ENCODE measurements around the gene IPO4. TPM values are rescaled to one million over a fixed set of nuclear protein-coding genes. Genes with fewer than 3 reads are reported as not detected.

The IPO4 gene
- total and polyA plus RNA-seq, 9 of the 15 experiments (the other 6 are each of a cell fraction or from before 2014, with no cell fraction given) = 7.3 to 122 (median 31.8) TPM

DNA sequence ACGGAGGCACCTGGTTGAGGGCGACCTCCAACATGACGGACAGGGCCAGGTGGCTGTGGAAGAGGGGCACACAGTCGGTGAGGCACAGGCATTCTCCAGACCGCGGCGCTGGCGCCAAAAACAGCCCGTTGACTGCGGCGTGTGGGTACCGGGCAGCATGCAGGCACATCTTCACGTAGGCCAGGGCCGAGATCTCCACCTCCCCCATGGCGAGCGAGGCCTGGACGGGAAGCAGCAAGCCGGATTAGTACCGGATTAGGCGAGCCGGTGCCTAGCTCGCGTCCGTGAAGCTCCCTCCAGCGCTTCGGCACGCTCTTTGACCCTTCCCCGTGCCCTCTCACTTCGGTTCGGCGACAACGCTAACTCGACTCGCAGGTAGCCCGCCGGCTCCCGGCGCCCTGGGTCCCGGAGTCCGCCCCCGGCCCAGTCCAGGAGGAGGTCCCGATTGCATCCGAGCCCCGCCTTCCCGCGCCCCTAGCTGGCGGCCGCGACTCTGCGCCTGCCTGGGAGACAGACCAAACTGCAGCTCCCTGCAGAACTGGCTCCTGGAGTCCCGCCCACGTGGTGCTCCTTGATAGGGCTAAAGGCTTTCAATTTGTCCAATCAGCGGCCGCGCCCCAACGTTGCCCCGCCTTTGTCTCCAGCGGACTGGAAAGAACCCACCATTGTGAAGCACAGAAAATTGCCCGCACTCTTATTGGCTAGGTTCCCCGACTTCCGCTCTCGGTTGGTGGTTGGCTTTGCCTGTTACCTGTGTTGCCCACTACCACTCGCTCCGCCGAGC is 47.3 kb downstream of the IPO4 start, which contains the start of gene EMC9 (continued):
- TF ChIP-seq, protein P1, sequence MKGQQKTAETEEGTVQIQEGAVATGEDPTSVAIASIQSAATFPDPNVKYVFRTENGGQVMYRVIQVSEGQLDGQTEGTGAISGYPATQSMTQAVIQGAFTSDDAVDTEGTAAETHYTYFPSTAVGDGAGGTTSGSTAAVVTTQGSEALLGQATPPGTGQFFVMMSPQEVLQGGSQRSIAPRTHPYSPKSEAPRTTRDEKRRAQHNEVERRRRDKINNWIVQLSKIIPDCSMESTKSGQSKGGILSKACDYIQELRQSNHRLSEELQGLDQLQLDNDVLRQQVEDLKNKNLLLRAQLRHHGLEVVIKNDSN (CRISPR knock-in tag; IDR thresholded peaks at IDR 0.05) = peak; percentile 84
- TF ChIP-seq YY1 (IDR thresholded peaks at IDR 0.05; ENCODE audit: borderline replicate concordance in 1 of 3, control insufficient read depth in 1 of 3, extremely low read depth in 1 of 3, insufficient read depth in 3 of 3, insufficient read length in 1 of 3, insufficient replicate concordance in 2 of 3, low read depth in 1 of 3, low read length in 2 of 3) = peak in 1 of 3 experiments; percentile 13
- TF ChIP-seq CHCHD3 (CRISPR knock-in tag; IDR thresholded peaks at IDR 0.05) = no peak
- no peak for TF ChIP-seq TGIF2 (CRISPR knock-in tag; IDR thresholded peaks at IDR 0.05)
- TF ChIP-seq, protein P2, sequence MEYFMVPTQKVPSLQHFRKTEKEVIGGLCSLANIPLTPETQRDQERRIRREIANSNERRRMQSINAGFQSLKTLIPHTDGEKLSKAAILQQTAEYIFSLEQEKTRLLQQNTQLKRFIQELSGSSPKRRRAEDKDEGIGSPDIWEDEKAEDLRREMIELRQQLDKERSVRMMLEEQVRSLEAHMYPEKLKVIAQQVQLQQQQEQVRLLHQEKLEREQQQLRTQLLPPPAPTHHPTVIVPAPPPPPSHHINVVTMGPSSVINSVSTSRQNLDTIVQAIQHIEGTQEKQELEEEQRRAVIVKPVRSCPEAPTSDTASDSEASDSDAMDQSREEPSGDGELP (CRISPR knock-in tag; IDR thresholded peaks at IDR 0.05; ENCODE audit: borderline replicate concordance) = peak; percentile 22; the same call in 1 of the 2 replicates
- no peak for TF ChIP-seq RBM17 (IDR thresholded peaks at IDR 0.05; ENCODE audit: borderline replicate concordance, low read depth, low read length)
- TF ChIP-seq ZNF146 (CRISPR knock-in tag; IDR thresholded peaks at IDR 0.05; ENCODE audit: unreplicated experiment) = no peak
- no peak for TF ChIP-seq ZNF174 (CRISPR knock-in tag; IDR thresholded peaks at IDR 0.05)
- TF ChIP-seq CREB1 (IDR thresholded peaks at IDR 0.05) = 0 out of 2 replicates have a peak, but pooled peaks have one; percentile 14
- TF ChIP-seq CREB1 (CRISPR knock-in tag; IDR thresholded peaks at IDR 0.05) = no peak; the same call in 1 of the 2 replicates
- TF ChIP-seq, protein P3, sequence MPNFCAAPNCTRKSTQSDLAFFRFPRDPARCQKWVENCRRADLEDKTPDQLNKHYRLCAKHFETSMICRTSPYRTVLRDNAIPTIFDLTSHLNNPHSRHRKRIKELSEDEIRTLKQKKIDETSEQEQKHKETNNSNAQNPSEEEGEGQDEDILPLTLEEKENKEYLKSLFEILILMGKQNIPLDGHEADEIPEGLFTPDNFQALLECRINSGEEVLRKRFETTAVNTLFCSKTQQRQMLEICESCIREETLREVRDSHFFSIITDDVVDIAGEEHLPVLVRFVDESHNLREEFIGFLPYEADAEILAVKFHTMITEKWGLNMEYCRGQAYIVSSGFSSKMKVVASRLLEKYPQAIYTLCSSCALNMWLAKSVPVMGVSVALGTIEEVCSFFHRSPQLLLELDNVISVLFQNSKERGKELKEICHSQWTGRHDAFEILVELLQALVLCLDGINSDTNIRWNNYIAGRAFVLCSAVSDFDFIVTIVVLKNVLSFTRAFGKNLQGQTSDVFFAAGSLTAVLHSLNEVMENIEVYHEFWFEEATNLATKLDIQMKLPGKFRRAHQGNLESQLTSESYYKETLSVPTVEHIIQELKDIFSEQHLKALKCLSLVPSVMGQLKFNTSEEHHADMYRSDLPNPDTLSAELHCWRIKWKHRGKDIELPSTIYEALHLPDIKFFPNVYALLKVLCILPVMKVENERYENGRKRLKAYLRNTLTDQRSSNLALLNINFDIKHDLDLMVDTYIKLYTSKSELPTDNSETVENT (CRISPR knock-in tag; IDR thresholded peaks at IDR 0.05) = no peak
- no peak for TF ChIP-seq DIDO1 (tag; IDR thresholded peaks at IDR 0.05; ENCODE audit: low read depth)
- 0 out of 2 replicates have a peak, but pooled peaks have one; percentile 7 for TF ChIP-seq RNF2 (IDR thresholded peaks at IDR 0.05)
